Kidney epithelial cell (primary cell): ENCODE measurements around the gene PARP15. TPM values are rescaled to one million over a fixed set of nuclear protein-coding genes. Genes with fewer than 3 reads are reported as not detected.

Experiments
- DNase-seq: peaks from one replicate; pipeline ENCODE4 v3.0.0-alpha.2; 2010; ENCODE audit warnings: low read depth
- H3K27me3 ChIP-seq: 2 replicates; pipeline ENCODE4 v1.6.0; 2011; ENCODE audit warnings: low read length; ENCODE audit not compliant: control insufficient read depth, insufficient read depth
- H3K36me3 ChIP-seq: 2 replicates; pipeline ENCODE4 v1.5.1; 2011; ENCODE audit warnings: low read length; ENCODE audit not compliant: control insufficient read depth, insufficient read depth
- H3K4me3 ChIP-seq: 2 replicates; pipeline ENCODE4 v1.5.1; 2011; ENCODE audit warnings: low read depth, mild to moderate bottlenecking, control low read depth, low read length
- CTCF ChIP-seq: IDR thresholded peaks from 2 replicates; pipeline ENCODE4 v1.5.1; 2011; ENCODE audit warnings: mild to moderate bottlenecking, moderate library complexity, low read length, control low read depth, inconsistent platforms; ENCODE audit not compliant: insufficient read depth, poor library complexity, severe bottlenecking
- total RNA-seq: library from RNA; depleted of rRNA; stranded (reverse); fragments of >200 nt; gene quantifications from 2 replicates; pipeline ENCODE4 v1.2.3, GENCODE V29; 2015

Gene PARP15
- total RNA-seq, 1 donor from 2014 or later = not detected

- no peak for TF ChIP-seq CTCF
- Histone ChIP-seq H3K36me3 (no peaks in the 10 kb centered on the region), H3K4me3 (no peak overlapping the region), H3K27me3 (no peaks in the 10 kb centered on the region)
- no peak for DNase-seq
These were observed 755 bp downstream of the PARP15 start for GRCh38 chr3:122578069-122578740.

- Histone ChIP-seq H3K27me3 (no peaks in the 10 kb centered on the region), H3K36me3 (no peaks in the 10 kb centered on the region), H3K4me3 (no peak overlapping the region)
- TF ChIP-seq CTCF = no peak
- no peak for DNase-seq
These were observed 3.0 kb downstream of the PARP15 start for GRCh38 chr3:122580470-122580869.

GRCh38 chr3:122581622-122582021 is 4.2 kb downstream of the PARP15 start:
- Histone ChIP-seq H3K27me3 (no peaks in the 10 kb centered on the region), H3K36me3 (no peaks in the 10 kb centered on the region), H3K4me3 (no peak overlapping the region)
- TF ChIP-seq CTCF = no peak
- no peak for DNase-seq

GRCh38 chr3:122582390-122582789 is 4.9 kb downstream of the PARP15 start:
- no peak overlapping the region for H3K4me3 ChIP-seq
- TF ChIP-seq CTCF = no peak
- DNase-seq = no peak
- H3K27me3 ChIP-seq = no peaks in the 10 kb centered on the region
- no peaks in the 10 kb centered on the region for H3K36me3 ChIP-seq

GRCh38 chr3:122586098-122586497 is 8.6 kb downstream of the PARP15 start:
- H3K27me3 ChIP-seq = no peaks in the 10 kb centered on the region
- no peak overlapping the region for H3K4me3 ChIP-seq
- no peak for TF ChIP-seq CTCF
- H3K36me3 ChIP-seq = no peaks in the 10 kb centered on the region
- no peak for DNase-seq
